Measurements from ENCODE around the gene NFU1.
"Not testable (repeated sequence)": the region's sequence is repeated elsewhere in the genome, so short reads cannot be mapped to it uniquely, and the experiment has no call there.

The NFU1 gene

DNA sequence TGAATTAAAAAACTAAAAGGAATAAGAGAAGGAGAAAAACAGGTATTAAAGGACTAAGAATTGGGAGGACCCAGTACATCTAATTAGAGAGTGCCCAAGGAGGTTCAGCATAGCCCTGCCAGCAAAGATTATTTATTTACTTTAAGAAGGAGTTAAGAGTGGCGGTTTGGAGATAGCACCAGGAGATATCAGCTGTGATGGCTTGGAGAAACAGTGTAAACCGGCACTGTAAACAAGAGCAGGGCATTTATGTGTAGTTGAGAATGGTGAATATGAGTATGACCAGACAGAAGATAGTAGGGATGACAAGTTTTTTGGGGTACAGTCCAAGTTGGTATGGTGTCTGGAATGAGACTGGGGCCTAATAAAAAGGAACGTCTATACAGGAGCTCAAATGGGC, 6.4 kb upstream of the NFU1 start:
- not testable (repeated sequence) for H3K27me3 ChIP-seq (ENCODE audit: control insufficient read depth in 3 of 3, insufficient read depth in 3 of 3, low read depth in 1 of 3, low read length in 3 of 3); H3K79me1 ChIP-seq (ENCODE audit: low read depth, low read length); H2BK12ac ChIP-seq (ENCODE audit: low read length); H3K36me3 ChIP-seq (replicated peaks in 1 of 2; ENCODE audit: control insufficient read depth in 2 of 2, insufficient read depth in 2 of 2, low read length in 2 of 2); H2BK120ac ChIP-seq (ENCODE audit: low read depth, low read length); H2AFZ ChIP-seq (ENCODE audit: low read length); H2BK5ac ChIP-seq (ENCODE audit: low read length); H4K91ac ChIP-seq (ENCODE audit: low read depth, low read length, poor library complexity); H3K4me3 ChIP-seq (ENCODE audit: low read length in 2 of 2); H2AK5ac ChIP-seq (ENCODE audit: low read depth, low read length); H4K8ac ChIP-seq (ENCODE audit: low read depth, low read length); H3K9ac ChIP-seq (ENCODE audit: low read depth, low read length, poor library complexity); DNase-seq (ENCODE audit: low spot score); H2BK15ac ChIP-seq (ENCODE audit: low read length); H3K4me2 ChIP-seq (ENCODE audit: insufficient read depth, low read length, poor library complexity, severe bottlenecking); H3K4me1 ChIP-seq (ENCODE audit: control insufficient read depth in 2 of 2, insufficient read depth in 1 of 2, low read depth in 1 of 2, low read length in 2 of 2); H3K27ac ChIP-seq (replicated peaks; ENCODE audit: low read length); H3K18ac ChIP-seq (ENCODE audit: low read length); H3K14ac ChIP-seq (ENCODE audit: low read length); H3K23ac ChIP-seq (ENCODE audit: low read depth, low read length, poor library complexity); H3K9me3 ChIP-seq (replicated peaks in 1 of 2; ENCODE audit: control insufficient read depth in 2 of 2, insufficient read depth in 1 of 2, low read depth in 1 of 2, low read length in 2 of 2); H3K4ac ChIP-seq (ENCODE audit: low read length)
- WGBS, 2 donors (ENCODE audit: extremely low coverage in 2 of 2, insufficient read length in 2 of 2, insufficient replicate concordance in 1 of 2): no CpG with 5 or more reads among the region's 3 CpGs

DNA sequence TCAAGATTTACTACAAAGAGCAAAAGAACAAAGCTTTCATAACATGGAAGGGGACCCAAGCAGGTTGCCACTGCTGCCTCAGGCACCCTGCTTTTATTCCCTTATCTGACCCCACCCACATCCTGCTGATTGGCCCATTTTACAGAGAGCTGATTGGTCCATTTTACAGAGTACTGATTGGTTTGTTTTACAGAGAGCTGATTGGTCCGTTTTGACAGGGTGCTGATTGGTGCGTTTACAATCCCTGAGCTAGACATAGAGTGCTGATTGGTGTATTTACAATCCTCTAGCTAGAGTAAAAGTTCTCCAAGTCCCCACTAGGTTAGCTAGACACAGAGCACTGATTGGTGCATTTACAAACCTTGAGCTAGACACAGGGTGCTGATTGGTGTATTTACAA, 2.3 kb upstream of the NFU1 start:
- not testable (repeated sequence) for H2AK5ac ChIP-seq (ENCODE audit: low read depth, low read length); H3K36me3 ChIP-seq (replicated peaks in 1 of 2; ENCODE audit: control insufficient read depth in 2 of 2, insufficient read depth in 2 of 2, low read length in 2 of 2); H3K4me1 ChIP-seq (ENCODE audit: control insufficient read depth in 2 of 2, insufficient read depth in 1 of 2, low read depth in 1 of 2, low read length in 2 of 2); H4K91ac ChIP-seq (ENCODE audit: low read depth, low read length, poor library complexity); DNase-seq (ENCODE audit: low spot score); H2BK15ac ChIP-seq (ENCODE audit: low read length); H2BK120ac ChIP-seq (ENCODE audit: low read depth, low read length); H3K14ac ChIP-seq (ENCODE audit: low read length); H3K4me3 ChIP-seq (ENCODE audit: low read length in 2 of 2); H3K79me1 ChIP-seq (ENCODE audit: low read depth, low read length); H2BK5ac ChIP-seq (ENCODE audit: low read length); H3K9me3 ChIP-seq (replicated peaks in 1 of 2; ENCODE audit: control insufficient read depth in 2 of 2, insufficient read depth in 1 of 2, low read depth in 1 of 2, low read length in 2 of 2); H4K8ac ChIP-seq (ENCODE audit: low read depth, low read length); H3K27ac ChIP-seq (replicated peaks; ENCODE audit: low read length); H3K4ac ChIP-seq (ENCODE audit: low read length); H3K4me2 ChIP-seq (ENCODE audit: insufficient read depth, low read length, poor library complexity, severe bottlenecking); H2AFZ ChIP-seq (ENCODE audit: low read length); H3K27me3 ChIP-seq (ENCODE audit: control insufficient read depth in 3 of 3, insufficient read depth in 3 of 3, low read depth in 1 of 3, low read length in 3 of 3); H3K23ac ChIP-seq (ENCODE audit: low read depth, low read length, poor library complexity); H3K9ac ChIP-seq (ENCODE audit: low read depth, low read length, poor library complexity); H3K18ac ChIP-seq (ENCODE audit: low read length); H2BK12ac ChIP-seq (ENCODE audit: low read length)
- no CpG with 5 or more reads among the region's 2 CpGs for WGBS, 2 donors (ENCODE audit: extremely low coverage in 2 of 2, insufficient read length in 2 of 2, insufficient replicate concordance in 1 of 2)

DNA sequence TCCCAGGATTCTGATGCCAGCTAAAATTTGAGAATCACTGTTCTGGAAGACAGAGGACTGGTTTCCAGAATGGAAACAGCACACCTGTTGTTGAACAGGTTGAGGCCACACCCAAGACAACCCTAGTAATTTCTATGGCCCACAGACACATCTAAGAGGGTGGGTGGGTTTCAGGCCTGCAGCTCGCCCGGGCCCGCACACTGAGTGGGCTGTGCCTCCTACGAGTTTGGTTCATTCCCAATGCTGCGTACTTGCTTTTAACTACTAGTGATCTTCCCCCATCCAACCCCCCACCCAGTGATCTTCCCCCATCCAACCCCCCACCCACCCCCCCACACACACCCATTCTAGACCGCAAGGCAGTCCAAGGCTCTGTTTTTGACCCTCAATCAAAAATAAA, 1.3 kb upstream of the NFU1 start:
- Histone ChIP-seq H2BK5ac (ENCODE audit: low read length) (no peak overlapping the region), H2BK12ac (ENCODE audit: low read length) (no peak overlapping the region), H3K4me2 (ENCODE audit: insufficient read depth, low read length, poor library complexity, severe bottlenecking) (no peak overlapping the region), H2AFZ (ENCODE audit: low read length) (peak overlapping the region; percentile 85), H4K91ac (ENCODE audit: low read depth, low read length, poor library complexity) (no peak overlapping the region), H3K14ac (ENCODE audit: low read length) (no peak overlapping the region), H3K36me3 (replicated peaks in 1 of 2; ENCODE audit: control insufficient read depth in 2 of 2, insufficient read depth in 2 of 2, low read length in 2 of 2) (no peaks in the 10 kb centered on the region), H3K4me3 (ENCODE audit: low read length in 2 of 2) (no peak overlapping the region), H4K8ac (ENCODE audit: low read depth, low read length) (no peak overlapping the region), H2AK5ac (ENCODE audit: low read depth, low read length) (no peak overlapping the region), H3K9me3 (replicated peaks in 1 of 2; ENCODE audit: control insufficient read depth in 2 of 2, insufficient read depth in 1 of 2, low read depth in 1 of 2, low read length in 2 of 2) (peaks cover 0 to 2% of the 10 kb centered on the region in 2 donors), H3K9ac (ENCODE audit: low read depth, low read length, poor library complexity) (no peak overlapping the region), H3K79me1 (ENCODE audit: low read depth, low read length) (peaks cover 3% of the 10 kb centered on the region), H2BK120ac (ENCODE audit: low read depth, low read length) (no peak overlapping the region), H3K27me3 (ENCODE audit: control insufficient read depth in 3 of 3, insufficient read depth in 3 of 3, low read depth in 1 of 3, low read length in 3 of 3) (no peaks in the 10 kb centered on the region), H3K4ac (ENCODE audit: low read length) (no peak overlapping the region), H3K18ac (ENCODE audit: low read length) (no peak overlapping the region), H3K27ac (replicated peaks; ENCODE audit: low read length) (no peak overlapping the region), H3K23ac (ENCODE audit: low read depth, low read length, poor library complexity) (no peak overlapping the region), H2BK15ac (ENCODE audit: low read length) (no peak overlapping the region), H3K4me1 (ENCODE audit: control insufficient read depth in 2 of 2, insufficient read depth in 1 of 2, low read depth in 1 of 2, low read length in 2 of 2) (peaks cover 4% of the 10 kb centered on the region in 2 donors)
- no peak for DNase-seq (ENCODE audit: low spot score)
- WGBS, 2 donors (ENCODE audit: extremely low coverage in 2 of 2, insufficient read length in 2 of 2, insufficient replicate concordance in 1 of 2): no CpG with 5 or more reads among the region's 6 CpGs

DNA sequence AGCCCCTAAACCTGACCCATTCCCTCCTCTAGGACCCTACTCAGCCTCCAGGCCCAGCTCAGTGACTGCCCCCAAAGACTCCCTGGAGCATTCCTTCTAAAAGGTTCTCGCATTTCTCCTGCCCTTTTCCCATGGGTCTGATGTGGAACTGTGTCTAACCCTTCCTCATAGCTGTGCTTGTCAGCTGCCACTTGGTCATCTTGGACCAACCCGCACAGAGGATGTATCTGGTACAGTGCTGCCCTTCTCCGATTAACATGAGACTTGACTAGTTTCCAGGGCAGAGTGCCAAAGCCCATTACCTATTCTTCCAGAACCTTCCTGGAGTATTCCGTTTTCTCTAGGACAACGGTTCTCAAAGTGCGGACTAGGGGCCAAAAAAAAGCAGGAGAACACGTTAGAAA, 518 bp upstream of the NFU1 start:
- Histone ChIP-seq H3K79me1 (ENCODE audit: low read depth, low read length) (peaks cover 3% of the 10 kb centered on the region), H3K23ac (ENCODE audit: low read depth, low read length, poor library complexity) (no peak overlapping the region), H2BK15ac (ENCODE audit: low read length) (no peak overlapping the region), H4K91ac (ENCODE audit: low read depth, low read length, poor library complexity) (no peak overlapping the region), H4K8ac (ENCODE audit: low read depth, low read length) (peak overlapping the region; percentile 75), H3K9ac (ENCODE audit: low read depth, low read length, poor library complexity) (no peak overlapping the region), H2BK5ac (ENCODE audit: low read length) (no peak overlapping the region), H3K27ac (replicated peaks; ENCODE audit: low read length) (peak overlapping the region; percentile 49), H3K18ac (ENCODE audit: low read length) (peak overlapping the region; percentile 0), H3K27me3 (ENCODE audit: control insufficient read depth in 3 of 3, insufficient read depth in 3 of 3, low read depth in 1 of 3, low read length in 3 of 3) (no peaks in the 10 kb centered on the region), H3K4me1 (ENCODE audit: control insufficient read depth in 2 of 2, insufficient read depth in 1 of 2, low read depth in 1 of 2, low read length in 2 of 2) (peaks cover 4% of the 10 kb centered on the region in 2 donors), H3K14ac (ENCODE audit: low read length) (no peak overlapping the region), H3K4me3 (ENCODE audit: low read length in 2 of 2) (peak overlapping the region in 1 of 2 donors; percentile 71), H2BK120ac (ENCODE audit: low read depth, low read length) (no peak overlapping the region), H3K4me2 (ENCODE audit: insufficient read depth, low read length, poor library complexity, severe bottlenecking) (peak overlapping the region; percentile 36), H3K4ac (ENCODE audit: low read length) (no peak overlapping the region), H2BK12ac (ENCODE audit: low read length) (no peak overlapping the region), H3K36me3 (replicated peaks in 1 of 2; ENCODE audit: control insufficient read depth in 2 of 2, insufficient read depth in 2 of 2, low read length in 2 of 2) (no peaks in the 10 kb centered on the region), H2AFZ (ENCODE audit: low read length) (peak overlapping the region; percentile 85), H3K9me3 (replicated peaks in 1 of 2; ENCODE audit: control insufficient read depth in 2 of 2, insufficient read depth in 1 of 2, low read depth in 1 of 2, low read length in 2 of 2) (peaks cover 0 to 2% of the 10 kb centered on the region in 2 donors), H2AK5ac (ENCODE audit: low read depth, low read length) (no peak overlapping the region)
- WGBS, 2 donors (ENCODE audit: extremely low coverage in 2 of 2, insufficient read length in 2 of 2, insufficient replicate concordance in 1 of 2): no CpG with 5 or more reads among the region's 7 CpGs
- no peak for DNase-seq (ENCODE audit: low spot score)

Measured in neuronal stem cell (in vitro differentiated cells).